K562 (cell line): Measurements from ENCODE around the gene STAM2. TPM values are rescaled to one million over a fixed set of nuclear protein-coding genes. Genes with fewer than 3 reads are reported as not detected.

Experiments used
- DEAF1 ChIP-seq: fragments of 450-650 bp; formaldehyde crosslinking; IDR thresholded peaks from 2 replicates; pipeline ENCODE4 v1.4.0; 2020; ENCODE audit warnings: mild to moderate bottlenecking, moderate library complexity
- DMBX1 ChIP-seq: fragments of 250-450 bp; sonication (Bioruptor Pico); IDR thresholded peaks from 2 replicates; pipeline ENCODE4 v1.8.0; 2022; ENCODE audit warnings: inconsistent platforms, mild to moderate bottlenecking, moderate library complexity, borderline replicate concordance
- E2F4 ChIP-seq: sonication (generic); formaldehyde crosslinking; IDR thresholded peaks from 2 replicates; pipeline ENCODE4 v1.8.0; 2022; ENCODE audit warnings: mild to moderate bottlenecking, low read depth, missing genetic modification reagents
- EHMT2 ChIP-seq: fragments of 450-650 bp; IDR thresholded peaks from 2 replicates; pipeline ENCODE4 v1.6.1; 2018; ENCODE audit warnings: antibody characterized with exemption
- MXI1 ChIP-seq: IDR thresholded peaks from 2 replicates; pipeline ENCODE4 v1.6.1; 2011; ENCODE audit warnings: low read depth, mild to moderate bottlenecking, improper control_type of control experiment, low read length
- NCOA2 ChIP-seq, 2 experiments: fragments of 450-650 bp; IDR thresholded peaks; 2 replicates each; pipeline ENCODE4 v1.6.1; 2018; ENCODE audit warnings: mild to moderate bottlenecking in 2 of 2, moderate library complexity in 1 of 2; ENCODE audit not compliant: partially characterized antibody in 2 of 2
- NCOR1 ChIP-seq: fragments of 450-650 bp; IDR thresholded peaks from 2 replicates; pipeline ENCODE4 v1.6.1; 2016; ENCODE audit warnings: mild to moderate bottlenecking, moderate library complexity
- NEUROD1 ChIP-seq: fragments of 150-350 bp; IDR thresholded peaks from 2 replicates; pipeline ENCODE4 v1.6.1; 2014; ENCODE audit warnings: borderline replicate concordance, low read length, low read depth; ENCODE audit not compliant: partially characterized antibody
- PRDM10 ChIP-seq: fragments of 450-650 bp; IDR thresholded peaks from 2 replicates; pipeline ENCODE4 v1.6.1; 2018; ENCODE audit not compliant: partially characterized antibody
- PRMT5 ChIP-seq: sonication (generic); formaldehyde crosslinking; IDR thresholded peaks from 2 replicates; pipeline ENCODE4 v1.5.0; 2020; ENCODE audit warnings: missing genetic modification reagents
- RB1 ChIP-seq: fragments of 450-650 bp; IDR thresholded peaks from 2 replicates; pipeline ENCODE4 v1.6.1; 2017; ENCODE audit warnings: low read depth, mild to moderate bottlenecking
- RBM14 ChIP-seq: fragments of 200-400 bp; formaldehyde crosslinking; IDR thresholded peaks from 2 replicates; pipeline ENCODE4 v1.6.1; 2018; ENCODE audit warnings: low read depth, mild to moderate bottlenecking, low read length, moderate library complexity, borderline replicate concordance; ENCODE audit not compliant: insufficient read depth
- USF1 ChIP-seq: sonication (generic); formaldehyde crosslinking; IDR thresholded peaks from 2 replicates; pipeline ENCODE4 v1.9.0; 2022; ENCODE audit warnings: mild to moderate bottlenecking, missing genetic modification reagents
- XRCC4 ChIP-seq: IDR thresholded peaks from one replicate; pipeline ENCODE4 v1.6.1; 2011; ENCODE audit not compliant: insufficient read depth, insufficient read length; ENCODE audit errors: extremely low read depth
- XRCC5 ChIP-seq: fragments of 200-400 bp; formaldehyde crosslinking; IDR thresholded peaks from 2 replicates; pipeline ENCODE4 v1.6.1; 2017; ENCODE audit warnings: low read depth, mild to moderate bottlenecking, low read length
- ZNF232 ChIP-seq: sonication (generic); formaldehyde crosslinking; IDR thresholded peaks from 2 replicates; pipeline ENCODE4 v1.8.0; 2022; ENCODE audit warnings: mild to moderate bottlenecking, missing genetic modification reagents
- ZNF253 ChIP-seq: fragments of 250-450 bp; sonication (Bioruptor Pico); conservative IDR thresholded peaks from 2 replicates; pipeline ENCODE4 v1.6.1; 2021; ENCODE audit warnings: mild to moderate bottlenecking
- ZNF395 ChIP-seq: fragments of 200-800 bp; sonication (Bioruptor generic); IDR thresholded peaks from 2 replicates; pipeline ENCODE4 v1.6.1; 2017; ENCODE audit warnings: missing genetic modification characterization, missing compliant biosample characterization
- ZNF408 ChIP-seq: fragments of 250-450 bp; sonication (Bioruptor Pico); IDR thresholded peaks from 2 replicates; pipeline ENCODE4 v1.4.0; 2020; ENCODE audit warnings: low read depth, mild to moderate bottlenecking, moderate library complexity
- ZNF695 ChIP-seq: fragments of 450-650 bp; formaldehyde crosslinking; IDR thresholded peaks from 2 replicates; pipeline ENCODE4 v1.4.0; 2020; ENCODE audit warnings: mild to moderate bottlenecking, moderate library complexity
- polyA plus RNA-seq, 8 experiments: library from polyadenylated mRNA; depleted of rRNA in 4 of 8; stranded (reverse) in 5 of 8; unstranded in 3 of 8; fragments of >200 nt; fragmentation: Nextera tagmentation in 2 of 8; fragmentation: Illumina TruSeq in 1 of 8; extraction: Ambion mirVana in 2 of 8; extraction: Trizol in 1 of 8; gene quantifications; 2 replicates each; pipeline versions ENCODE4 v1.2.1 to v1.2.3, GENCODE V29; 2011 to 2014; ENCODE audit warnings: inconsistent platforms in 1 of 8, missing spikeins in 1 of 8
- total RNA-seq, 7 experiments: library from RNA; depleted of rRNA in 6 of 7; stranded (reverse); fragments of >200 nt in 6 of 7; fragmentation: Illumina TruSeq in 2 of 7; extraction: Trizol in 2 of 7; gene quantifications; 2 replicates each; pipeline versions ENCODE4 v1.2.1 to v1.2.3, GENCODE V29; 2011 to 2021; ENCODE audit warnings: low replicate concordance in 1 of 7

Gene STAM2
- total and polyA plus RNA-seq, 9 of the 15 experiments (the other 6 are each of a cell fraction or from before 2014, with no cell fraction given): 4.5 to 13.9 (median 8.7) TPM

- no peak for TF ChIP-seq NCOA2 (IDR thresholded peaks at IDR 0.05; ENCODE audit: partially characterized antibody in 2 of 2)
- no peak for TF ChIP-seq RBM14
- no peak for TF ChIP-seq PRMT5 (CRISPR knock-in tag)
- no peak; the same call in 1 of the 2 replicates for TF ChIP-seq ZNF232 (CRISPR knock-in tag)
- no peak for TF ChIP-seq DMBX1 (CRISPR knock-in tag)
- TF ChIP-seq EHMT2: 0 out of 2 replicates have a peak, but pooled peaks have one; percentile 43
- no peak for TF ChIP-seq ZNF253 (CRISPR knock-in tag)
- TF ChIP-seq ZNF395 (CRISPR knock-in tag): peak; percentile 1; the same call in 1 of the 2 replicates
- TF ChIP-seq E2F4 (CRISPR knock-in tag): no peak
- no peak for TF ChIP-seq DEAF1 (CRISPR knock-in tag)
- TF ChIP-seq PRDM10: no peak
- TF ChIP-seq ZNF408 (CRISPR knock-in tag): no peak
- no peak for TF ChIP-seq ZNF695
- no peak for TF ChIP-seq USF1 (CRISPR knock-in tag)
- TF ChIP-seq NCOR1: no peak
- no peak for TF ChIP-seq XRCC4
- TF ChIP-seq XRCC5: no peak
- TF ChIP-seq MXI1: no peak
- TF ChIP-seq RB1: no peak
- no peak for TF ChIP-seq NEUROD1
Measured at GRCh38 chr2:152175012-152175367, 573 bp downstream of the STAM2 start (continued).
